ELR (cell line): Measurements from ENCODE around the gene NPAS3.
A peak's percentile ranks its signal among the peaks of the same experiment; 100 is the strongest.

Source experiments
- DNase-seq: peaks from one replicate; pipeline ENCODE4 v3.0.0-alpha.2; 2015; ENCODE audit warnings: low read depth

NPAS3 gene

DNA sequence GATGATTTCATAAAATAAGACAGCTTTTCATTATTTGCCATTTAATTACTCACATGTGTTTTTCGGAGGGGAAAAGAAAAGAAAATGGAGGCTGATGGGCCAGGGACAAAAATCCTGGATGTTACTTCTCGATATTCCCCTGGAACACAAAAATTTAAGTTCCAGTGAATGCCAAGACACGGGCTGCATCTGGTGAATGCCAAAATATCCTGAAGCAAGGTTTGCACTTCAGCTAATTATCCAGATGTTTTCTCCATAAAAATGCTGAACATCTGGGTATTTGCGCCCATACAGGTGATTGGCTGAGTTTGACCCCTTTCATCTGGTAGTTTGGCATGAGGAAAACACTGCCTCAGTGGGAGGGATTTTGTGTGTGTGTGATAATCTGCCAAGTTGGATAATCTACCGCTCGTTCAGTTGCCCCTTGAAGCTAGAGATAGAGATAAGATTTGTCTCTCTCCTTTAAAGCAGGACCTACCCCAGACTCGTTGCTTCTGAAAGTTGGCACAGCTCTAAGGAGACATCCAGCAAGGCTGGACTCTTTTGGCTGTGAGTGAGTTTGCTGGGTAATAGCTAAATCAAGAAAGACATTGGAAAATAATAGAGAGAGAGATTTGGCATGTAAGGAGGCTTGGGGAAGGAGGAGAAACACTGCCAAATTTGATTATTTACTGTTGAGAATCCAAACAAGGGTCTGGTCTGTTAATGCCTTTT, 622.2 kb downstream of the NPAS3 start:
- DNase-seq, result no peak

DNA sequence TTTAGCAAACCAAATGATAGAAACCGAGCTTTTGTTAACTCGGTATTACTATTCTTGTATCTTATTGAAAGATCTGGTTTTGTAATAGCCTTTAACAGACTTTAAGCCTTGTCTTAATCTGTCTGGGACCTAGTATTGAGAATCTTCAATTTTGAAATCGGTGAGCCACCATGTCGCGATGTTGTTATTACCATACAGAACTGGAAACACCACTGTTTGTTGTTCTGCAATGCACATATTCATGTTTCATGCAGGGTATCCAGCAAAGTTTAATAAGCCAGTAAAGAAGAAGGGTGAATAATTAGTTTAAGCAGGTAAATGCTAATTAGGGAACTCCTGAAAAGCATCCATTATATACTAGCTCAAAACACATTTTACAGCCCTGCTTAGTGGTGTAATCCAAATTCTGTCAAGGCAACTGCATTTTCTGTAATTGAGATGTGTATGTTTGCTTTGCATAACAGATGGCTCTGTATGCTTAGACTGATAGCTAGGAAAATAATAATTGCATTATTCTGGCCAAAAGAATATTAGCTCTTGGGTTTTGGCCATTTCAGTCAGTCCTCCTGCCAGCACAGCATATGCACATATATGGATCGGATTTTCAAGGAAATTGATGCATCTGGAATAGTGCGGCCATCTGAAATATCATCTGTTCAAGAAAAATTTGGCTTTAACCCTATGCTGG, 623.0 kb downstream of the NPAS3 start:
- no peak for DNase-seq

DNA sequence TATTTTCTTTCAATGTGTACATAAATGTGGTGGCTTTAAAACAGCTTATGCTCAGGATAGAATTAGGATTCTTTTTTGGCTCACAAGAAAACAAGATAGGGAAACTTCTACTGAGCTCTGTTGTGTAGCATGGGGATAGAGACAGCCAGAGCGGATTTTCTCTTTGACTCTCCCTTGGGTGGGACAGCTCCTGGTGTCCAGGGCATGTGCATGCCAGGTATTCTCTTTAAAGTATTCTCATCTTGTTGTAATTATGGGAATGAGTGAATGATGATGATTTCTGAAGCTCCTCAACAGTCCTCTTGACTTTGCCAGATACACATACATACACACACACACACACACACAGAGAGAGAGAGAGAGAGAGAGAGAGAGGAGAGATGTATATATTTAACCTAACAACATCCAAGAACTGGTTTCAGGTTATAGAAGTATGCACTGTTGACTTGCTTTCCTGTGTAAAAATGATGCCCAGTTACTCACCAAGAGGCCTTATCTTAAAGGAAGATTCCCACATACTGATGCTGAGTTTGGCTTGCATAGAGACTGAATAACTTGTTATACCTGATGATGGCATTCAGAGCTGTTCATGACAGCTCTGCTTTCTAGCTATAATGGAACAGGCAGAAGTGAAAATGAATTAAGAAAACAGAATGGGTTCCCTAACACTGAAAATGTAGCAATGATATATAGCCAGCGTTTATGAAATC, 624.7 kb downstream of the NPAS3 start:
- DNase-seq, result peak; percentile 5

DNA sequence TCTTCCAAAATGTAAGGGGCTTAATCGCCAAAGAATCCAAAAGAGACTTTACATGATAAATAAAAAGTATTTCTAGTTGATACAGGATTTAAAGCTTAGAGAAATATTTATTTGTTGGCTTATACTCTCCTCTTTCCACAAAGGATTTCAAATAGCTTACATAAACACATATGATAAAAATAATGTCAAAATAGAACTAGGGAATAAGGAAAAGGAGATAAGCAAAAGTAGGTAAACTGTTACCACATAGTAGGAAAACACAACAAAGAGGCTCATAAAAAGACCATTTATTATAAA, 625.2 kb downstream of the NPAS3 start:
- no peak for DNase-seq

DNA sequence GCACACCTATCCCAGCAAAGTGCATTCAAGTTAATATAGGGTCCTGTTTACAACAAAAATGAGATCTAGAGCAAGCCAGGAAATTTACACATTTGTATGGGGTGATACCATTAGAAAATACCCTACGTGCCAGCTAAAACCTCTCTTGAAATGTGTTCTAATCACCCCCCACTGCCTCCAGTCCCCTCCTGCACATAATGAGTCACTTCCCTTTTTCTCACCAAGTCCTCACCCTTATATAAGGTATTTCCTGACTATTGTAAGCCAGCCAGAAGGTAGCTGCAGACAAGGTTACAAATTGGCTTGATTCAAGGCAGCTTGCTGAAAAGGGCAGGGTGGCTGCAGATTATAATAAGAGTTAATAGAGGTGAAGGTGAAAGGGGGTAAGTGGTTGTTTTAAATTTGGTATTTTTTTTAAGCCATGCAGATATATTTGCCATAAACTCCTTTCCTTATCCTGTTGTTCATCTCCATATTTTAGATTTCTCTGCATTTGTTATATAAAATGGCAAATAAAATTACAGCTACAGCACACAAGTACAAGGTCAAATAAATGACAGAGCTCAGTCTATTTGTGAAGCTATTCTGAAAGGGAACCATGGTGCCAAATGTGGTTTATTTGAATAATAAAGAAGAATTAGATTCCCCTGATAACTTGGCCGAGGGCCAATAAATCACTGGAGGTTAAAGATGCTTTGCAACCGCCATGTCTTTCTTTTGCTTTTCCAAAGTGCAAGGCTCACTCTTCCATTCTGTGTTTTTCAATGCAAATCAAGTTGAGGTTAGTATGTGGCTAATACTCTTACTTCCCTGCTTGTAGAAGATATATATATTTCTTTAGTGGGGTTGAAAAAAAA, 626.3 kb downstream of the NPAS3 start:
- peak; percentile 88 for DNase-seq

DNA sequence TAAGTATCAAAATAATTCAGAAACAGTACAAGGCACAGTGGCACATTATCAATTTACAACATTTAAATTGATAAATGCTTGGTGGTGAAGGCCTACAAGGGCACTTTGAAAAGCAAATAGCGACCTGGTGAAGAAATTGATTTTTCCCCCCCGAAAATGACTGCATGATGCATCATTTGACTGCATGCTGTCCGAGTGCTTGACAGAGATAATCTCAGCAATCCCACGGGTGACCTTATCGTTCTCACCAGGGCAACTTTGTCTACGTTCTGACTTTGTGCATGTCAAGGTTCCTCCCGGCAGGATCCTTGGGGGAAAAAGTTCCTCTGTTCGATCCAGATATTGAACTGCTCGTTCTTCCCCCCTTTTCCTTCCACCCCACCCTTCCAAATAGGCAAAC, 627.4 kb downstream of the NPAS3 start:
- no peak for DNase-seq

DNA sequence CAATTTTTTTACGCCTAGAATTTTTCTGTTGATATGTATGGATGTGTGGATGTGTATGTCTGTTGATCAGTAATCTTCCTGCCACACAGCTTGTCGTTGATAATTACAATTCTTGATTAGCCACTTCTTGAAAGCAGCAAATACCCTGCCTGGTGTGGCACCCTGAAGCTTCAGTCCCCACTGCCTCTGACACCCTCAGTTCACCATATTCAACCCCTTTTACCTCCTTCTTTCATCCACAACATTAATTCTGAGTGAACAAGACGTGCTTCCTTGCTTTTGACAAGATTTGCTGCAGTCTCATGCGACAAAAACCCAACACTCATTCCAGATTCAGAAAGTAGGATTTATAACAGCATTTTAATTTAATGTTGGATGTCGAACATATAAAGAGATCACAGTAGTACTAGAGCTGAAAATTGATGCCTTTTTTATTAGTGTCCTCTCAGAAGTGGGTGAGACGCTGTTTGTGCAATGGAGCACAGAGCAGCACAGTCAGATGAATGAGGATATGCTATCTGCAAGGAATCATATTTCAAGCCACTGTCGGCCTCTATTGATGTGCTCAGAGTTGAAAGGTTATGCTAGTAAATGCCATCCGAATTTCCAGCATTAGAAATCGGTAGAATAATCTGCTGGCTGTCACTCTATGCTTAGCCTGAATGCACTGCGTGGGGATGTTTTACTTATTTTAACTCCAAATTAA, 628.5 kb downstream of the NPAS3 start:
- DNase-seq, result no peak

DNA sequence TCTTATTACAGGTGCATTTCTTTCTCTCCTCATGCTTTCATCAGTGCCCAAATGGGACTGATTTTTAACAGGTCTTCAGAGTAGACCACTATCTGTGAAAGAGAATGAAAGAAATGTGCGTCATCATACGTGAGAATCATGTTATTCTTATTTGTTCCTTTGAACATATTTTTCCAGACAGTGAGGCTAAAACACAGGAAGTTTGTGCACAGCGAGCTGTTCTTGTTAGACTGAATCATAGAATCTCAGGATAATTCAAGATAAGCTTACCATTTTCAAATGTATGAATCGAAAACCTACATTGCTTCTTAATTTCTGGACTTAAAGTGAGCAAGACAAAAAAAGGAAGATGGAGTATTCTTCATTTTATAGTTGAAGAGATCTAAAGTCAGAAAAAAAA, 629.1 kb downstream of the NPAS3 start:
- peak; percentile 70 for DNase-seq

DNA sequence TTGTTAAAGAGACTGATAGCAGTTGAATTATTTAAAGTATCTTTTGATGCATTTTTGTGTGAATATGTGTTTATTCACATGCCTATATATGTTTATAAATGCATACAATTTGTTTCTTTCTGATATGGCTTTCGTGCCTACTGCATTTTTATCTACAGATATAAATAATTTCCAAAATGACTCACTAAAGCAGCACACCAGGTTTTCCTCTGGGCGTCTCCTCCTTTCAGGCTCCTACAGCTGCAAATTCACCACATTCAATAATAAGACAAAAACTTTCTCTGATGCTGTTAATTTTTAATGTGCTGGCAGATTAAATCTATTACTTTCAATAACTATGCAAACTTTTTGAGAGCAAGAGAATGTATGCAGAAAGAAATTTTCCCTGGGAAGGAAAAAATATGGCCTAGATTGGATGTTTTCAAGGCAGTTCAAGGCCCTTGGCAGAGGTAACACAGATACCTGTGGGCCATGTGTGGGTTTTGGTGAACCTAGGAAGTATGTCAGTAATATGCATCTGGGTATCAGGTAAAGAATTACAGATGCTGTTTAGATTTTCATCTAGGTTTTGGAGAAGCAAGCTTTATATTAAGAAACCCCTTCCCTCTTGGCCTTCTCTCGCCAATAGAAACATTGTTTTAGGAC, 630.4 kb downstream of the NPAS3 start:
- peak; percentile 59 for DNase-seq

DNA sequence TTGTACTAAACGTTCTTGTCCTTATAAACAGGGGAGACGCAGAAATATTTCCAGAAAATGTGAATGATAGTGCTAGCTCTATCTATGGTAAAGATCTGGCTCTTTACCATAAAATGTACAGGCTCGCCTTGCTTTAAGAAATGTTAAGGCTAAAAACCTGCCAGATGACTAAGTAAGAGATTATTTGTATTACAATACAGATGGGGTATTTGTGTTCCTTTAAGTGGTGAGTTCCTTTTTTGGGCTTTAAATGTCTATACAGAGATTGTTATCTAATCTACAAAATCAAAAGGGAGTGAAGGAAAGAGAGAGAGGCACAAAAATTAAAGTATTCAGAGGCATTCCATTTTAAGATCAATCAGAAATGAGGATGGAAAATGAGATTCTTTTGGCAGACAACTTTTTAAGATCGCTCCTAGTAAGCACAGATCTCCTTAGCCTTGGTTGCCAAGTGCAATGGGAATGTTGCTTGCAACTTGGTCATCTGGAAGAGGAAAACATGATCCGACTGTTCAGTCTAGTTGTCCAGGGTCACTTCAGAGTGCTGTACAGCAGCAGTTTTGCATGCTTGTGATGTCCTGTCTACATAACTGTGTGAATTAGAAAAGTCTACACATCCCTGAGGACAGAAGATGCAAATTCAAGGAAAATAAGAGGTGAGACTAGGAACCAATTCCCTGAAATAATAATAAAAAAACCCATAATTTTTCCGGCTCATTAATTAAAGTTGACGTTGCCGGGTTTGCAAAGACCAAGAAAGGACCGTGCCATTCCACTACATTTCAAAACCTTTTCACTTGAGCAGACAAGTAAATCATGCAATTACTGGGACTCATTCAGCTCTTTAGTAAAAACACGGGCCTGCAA, 631.4 kb downstream of the NPAS3 start:
- peak; percentile 51 for DNase-seq

DNA sequence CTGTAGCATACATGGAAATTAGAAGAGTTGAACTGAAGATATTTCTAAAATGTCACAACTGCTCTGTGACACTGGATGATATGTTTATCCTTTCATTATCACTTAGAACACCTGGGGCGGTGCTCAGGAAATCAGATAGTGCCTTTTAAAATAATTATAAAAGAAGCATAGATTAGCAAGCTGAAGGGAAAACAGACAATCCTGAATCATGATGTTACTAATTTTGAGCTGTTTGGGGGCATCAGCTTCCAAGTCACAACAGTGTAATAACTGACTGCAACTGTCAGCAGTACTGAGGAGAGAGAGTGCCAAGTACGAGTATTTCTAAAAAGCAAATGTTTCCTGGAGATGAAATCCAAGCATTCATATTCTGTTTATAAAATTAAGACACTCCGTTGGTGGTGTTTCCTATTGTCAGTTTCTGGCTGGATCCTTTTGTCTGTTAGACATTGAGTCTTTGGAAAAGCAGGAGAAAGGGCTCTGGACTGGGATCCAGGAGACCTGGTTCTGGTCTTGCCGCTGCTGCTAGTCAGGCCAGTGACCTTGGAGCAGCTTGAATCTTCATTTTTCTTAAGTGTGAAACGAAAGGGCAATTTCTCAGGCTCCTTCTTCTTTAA, 632.1 kb downstream of the NPAS3 start:
- DNase-seq, result no peak

DNA sequence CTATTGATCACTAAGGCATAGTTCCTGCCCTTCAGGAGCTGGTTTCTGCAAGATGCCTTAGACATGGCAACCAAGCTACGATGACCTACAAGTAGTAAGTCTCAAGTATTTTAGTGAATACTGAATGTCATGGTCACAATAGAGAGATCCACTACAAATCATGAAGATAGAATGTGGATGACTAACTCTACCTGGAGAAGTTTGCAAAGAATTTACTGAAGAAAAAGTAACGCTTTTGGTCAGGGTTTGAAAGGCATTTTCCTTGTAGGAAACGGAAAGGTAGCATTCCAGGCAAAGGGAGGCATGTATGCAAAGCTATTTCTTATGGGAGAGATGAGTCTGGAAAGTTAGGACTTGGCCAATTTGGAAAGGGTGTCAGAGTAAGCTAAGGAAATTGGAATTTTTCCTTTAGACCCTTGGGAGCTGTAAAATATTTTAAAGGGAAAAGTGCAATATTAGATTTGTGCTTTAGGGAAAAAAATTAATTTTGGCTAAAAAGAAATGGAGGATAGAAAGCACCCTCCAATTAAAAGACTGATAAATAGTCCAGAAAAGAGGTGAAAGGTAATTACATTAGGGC, 634.7 kb downstream of the NPAS3 start:
- peak; percentile 38 for DNase-seq

DNA sequence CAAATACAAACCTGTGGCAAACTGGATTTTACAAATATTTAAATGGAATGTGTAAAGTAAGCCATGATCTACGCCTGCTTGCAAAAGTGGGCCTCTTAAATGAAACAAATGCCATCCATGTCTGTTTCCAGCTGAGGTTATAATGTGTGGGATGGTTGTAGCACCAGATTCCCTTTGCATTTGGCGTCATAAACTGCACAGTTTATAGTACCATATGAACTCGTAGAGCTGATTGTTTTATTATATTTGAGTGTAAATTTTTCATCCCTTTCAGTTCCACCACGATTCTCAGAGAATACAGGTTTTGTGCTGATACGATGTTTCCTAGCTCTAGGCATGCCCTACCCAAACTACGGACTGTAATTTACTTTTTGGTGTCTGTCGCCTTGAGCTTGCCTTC, 637.3 kb downstream of the NPAS3 start:
- DNase-seq, result no peak

DNA sequence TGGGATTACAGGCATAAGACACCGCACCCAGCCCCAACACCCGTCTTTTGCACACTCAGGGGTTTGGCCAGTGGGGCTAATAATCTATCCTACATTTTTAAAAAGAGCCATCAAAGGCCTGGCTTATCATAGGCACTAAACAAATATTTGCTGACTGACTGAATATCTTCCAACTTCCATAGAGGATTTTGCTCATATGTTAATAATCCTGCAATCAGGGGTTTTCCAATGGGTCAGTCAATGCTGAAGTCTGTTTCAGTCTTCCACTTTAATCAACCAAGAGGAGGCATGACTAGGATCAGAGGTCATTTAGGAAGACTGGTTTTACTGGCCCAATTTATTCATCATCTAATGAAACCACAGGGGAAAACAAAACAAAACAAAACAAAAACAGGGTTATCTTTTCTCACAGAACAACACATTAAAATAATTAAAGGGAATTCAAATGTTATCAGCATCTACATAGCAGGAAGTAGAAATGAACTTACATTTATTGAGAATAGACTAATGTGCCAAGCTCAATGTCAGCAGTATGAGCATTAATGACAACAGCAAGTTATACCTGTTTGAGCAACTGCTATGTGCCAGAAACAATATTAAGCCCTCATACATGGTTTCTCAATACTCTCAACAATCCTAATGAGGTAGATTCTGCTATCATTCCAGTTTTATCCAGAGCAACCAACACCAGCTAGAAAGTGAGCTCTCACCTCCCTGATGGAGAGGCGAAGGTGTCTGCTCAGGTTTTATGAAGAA, 640.0 kb downstream of the NPAS3 start:
- DNase-seq, result no peak

DNA sequence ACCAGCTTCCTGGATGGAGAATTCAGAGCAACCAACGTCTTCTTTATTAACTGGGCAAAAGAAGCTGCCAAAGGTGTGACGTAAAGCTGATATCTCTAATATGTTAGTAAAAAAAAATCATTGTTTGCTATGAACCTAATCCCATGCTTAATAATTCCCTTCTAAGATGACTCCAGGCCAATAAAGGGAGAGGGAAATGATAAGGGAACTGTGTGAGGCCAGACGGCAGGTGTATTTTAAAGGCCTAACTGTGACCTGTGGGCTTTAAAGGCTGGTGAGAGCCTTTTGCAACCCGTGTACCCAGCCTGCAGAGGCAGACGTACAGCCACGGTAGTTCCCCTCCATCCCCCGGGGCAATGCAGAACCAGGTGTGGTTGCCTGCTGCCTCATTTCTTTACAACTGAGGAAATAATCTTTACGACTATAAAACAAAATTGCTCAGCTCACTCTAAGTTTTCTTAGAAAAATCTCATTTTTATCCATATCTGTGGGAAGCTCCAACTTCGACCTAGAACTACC, 641.6 kb downstream of the NPAS3 start:
- no peak for DNase-seq

DNA sequence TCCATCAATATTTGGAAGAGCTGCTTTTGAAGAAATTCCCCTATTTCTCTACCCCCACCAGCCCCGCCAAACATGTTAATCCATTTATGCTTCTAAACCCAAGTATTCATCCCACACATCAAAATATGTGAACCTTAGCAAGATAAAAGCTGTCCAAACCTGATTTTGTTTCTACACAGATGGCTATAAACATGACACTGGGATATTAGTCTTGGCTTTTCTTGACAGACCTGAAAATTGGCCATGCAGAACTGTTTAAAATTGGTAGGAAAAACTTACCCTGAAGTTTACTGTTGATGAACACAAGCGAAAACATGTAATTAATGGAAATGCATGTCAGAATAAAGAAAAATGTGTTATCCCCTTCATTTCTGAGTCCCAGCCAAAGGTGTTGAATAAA, 642.2 kb downstream of the NPAS3 start:
- DNase-seq, result no peak

DNA sequence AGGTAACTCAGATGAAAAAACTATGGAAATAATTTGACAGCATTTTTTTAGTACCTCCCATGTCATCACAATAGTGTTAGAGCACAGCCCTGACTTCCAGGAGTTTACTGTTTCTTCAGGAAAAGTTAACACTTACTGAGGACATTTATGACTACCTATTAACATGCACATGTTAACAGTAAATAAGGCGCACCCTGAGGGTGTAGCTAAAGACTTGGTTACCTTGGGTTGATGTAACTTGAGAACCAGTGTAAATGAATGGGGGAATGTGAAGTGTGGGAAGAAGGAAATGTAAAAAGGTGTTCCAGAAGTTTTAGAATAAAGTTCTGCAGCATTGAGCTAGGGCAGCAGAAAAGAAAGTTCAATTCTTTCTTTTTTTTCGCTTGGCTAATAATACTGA, 646.0 kb downstream of the NPAS3 start:
- DNase-seq, result no peak

DNA sequence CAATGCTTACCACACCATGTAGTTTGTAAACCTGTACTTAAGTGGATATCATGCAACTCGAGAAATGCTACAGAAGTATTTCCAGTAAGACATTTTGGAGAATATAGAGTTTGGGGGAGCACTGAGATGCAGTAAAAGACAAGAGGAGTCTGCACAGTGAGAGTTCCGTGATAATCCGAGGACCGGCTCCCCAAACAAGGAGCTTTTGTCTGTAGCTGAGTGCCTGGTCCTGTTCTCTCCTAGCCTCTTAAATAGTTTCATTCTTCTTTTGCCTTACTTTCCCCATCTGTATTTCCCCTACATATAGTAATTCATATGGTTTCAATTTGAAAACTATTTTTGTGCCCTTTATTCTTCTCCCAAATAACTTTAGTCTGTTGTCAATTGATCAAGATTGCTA, 648.1 kb downstream of the NPAS3 start:
- DNase-seq, result no peak

DNA sequence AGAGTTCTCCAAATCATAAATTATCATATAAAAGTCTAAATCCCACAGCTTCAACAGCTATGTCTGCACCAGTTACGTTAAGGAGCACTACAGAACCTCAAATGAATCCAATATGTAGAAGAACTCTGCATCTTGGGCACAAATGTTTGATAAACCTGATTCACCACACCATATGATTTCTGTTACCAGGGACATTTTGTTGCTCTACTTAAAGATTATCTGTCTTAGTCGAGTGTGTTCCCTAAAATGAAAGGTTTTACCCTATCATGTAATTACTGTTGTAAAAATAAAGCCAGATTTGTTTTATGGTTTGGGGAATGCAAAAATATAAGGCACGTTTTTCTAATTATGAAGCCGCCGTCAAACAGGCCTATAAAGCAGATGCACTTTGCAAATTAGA, 649.1 kb downstream of the NPAS3 start:
- no peak for DNase-seq
